ENCODE data around the gene RNF187. TPM values are rescaled to one million over a fixed set of nuclear protein-coding genes. Genes with fewer than 3 reads are reported as not detected.

RNF187 gene
- total and polyA plus RNA-seq, 2 of the 13 experiments (the other 11 are each of a cell fraction or from before 2014, with no cell fraction given), result 41.3 to 59.4 TPM

DNA sequence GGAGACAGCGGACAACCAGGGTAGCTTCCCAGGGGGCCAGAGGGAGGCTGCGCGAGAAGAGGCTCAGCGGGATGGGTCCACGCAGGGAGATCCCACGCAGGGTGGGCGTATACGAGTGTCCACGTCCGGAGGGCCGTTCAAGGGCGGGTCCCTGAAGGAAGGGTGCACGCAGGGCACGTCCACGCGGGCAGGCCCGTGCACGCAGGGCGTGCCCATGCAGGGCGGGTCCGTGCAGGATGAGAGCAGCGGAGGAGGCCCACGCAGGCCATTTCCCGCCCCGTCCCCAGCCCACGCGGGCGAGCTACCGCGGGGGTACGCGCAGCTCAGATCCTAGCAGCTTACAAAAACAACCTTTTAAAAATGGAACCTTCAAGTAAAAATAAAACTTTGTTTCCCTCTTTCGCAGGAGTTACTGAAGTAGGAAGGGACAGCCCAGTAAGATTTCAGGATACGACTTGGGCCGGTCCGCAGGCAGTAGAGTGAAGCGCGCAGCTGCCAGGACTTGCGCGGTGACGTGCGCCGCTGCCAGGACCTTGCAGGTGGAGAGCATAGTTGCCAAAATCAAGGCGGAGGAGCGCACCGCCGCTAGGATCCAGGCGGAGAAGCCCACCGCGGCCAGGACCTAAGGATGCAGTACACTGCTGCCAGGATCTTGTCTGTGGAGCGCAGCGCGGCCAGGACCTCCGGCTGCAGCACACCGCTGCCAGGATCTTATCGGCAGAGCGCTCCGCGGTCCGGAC, 416 bp upstream of the RNF187 start (continued):
- peak; percentile 73 for TF ChIP-seq ASH2L (IDR thresholded peaks at IDR 0.05; ENCODE audit: insufficient read length, low read depth, low read length)
- TF ChIP-seq MIXL1 (CRISPR knock-in tag; IDR thresholded peaks at IDR 0.05), result no peak
- TF ChIP-seq FOXJ3 (CRISPR knock-in tag; IDR thresholded peaks at IDR 0.05; ENCODE audit: borderline replicate concordance), result peak; percentile 54; the same call in 1 of the 2 replicates
- no peak for TF ChIP-seq KDM6A (CRISPR knock-in tag; IDR thresholded peaks at IDR 0.05; ENCODE audit: low read depth)
- peak; percentile 75; the same call in 1 of the 2 replicates for TF ChIP-seq THAP9 (CRISPR knock-in tag; IDR thresholded peaks at IDR 0.05; ENCODE audit: borderline replicate concordance)
- TF ChIP-seq RERE (CRISPR knock-in tag; IDR thresholded peaks at IDR 0.05; ENCODE audit: low read depth), result no peak
- TF ChIP-seq ZNF607 (CRISPR knock-in tag; IDR thresholded peaks at IDR 0.05; ENCODE audit: borderline replicate concordance), result peak; percentile 97
- TF ChIP-seq REXO4 (CRISPR knock-in tag; IDR thresholded peaks at IDR 0.05; ENCODE audit: borderline replicate concordance), result no peak
- TF ChIP-seq KDM5B (CRISPR knock-in tag; IDR thresholded peaks at IDR 0.05; ENCODE audit: borderline replicate concordance), result peak; percentile 97
- TF ChIP-seq ZNF264 (CRISPR knock-in tag; IDR thresholded peaks at IDR 0.05), result peak; percentile 74
- TF ChIP-seq SP1 (IDR thresholded peaks at IDR 0.05), result no peak
- peak; percentile 82 for TF ChIP-seq SP1 (CRISPR knock-in tag; IDR thresholded peaks at IDR 0.05)
- TF ChIP-seq SYNCRIP (IDR thresholded peaks at IDR 0.05; ENCODE audit: insufficient read depth, low read depth, low read length), result no peak
- TF ChIP-seq ZBTB26 (CRISPR knock-in tag; IDR thresholded peaks at IDR 0.05; ENCODE audit: borderline replicate concordance), result peak; percentile 76
- no peak for TF ChIP-seq ZNF775 (CRISPR knock-in tag; IDR thresholded peaks at IDR 0.05; ENCODE audit: borderline replicate concordance)
- peak; percentile 74; the same call in 1 of the 2 replicates for TF ChIP-seq ZNF619 (CRISPR knock-in tag; IDR thresholded peaks at IDR 0.05)
- peak; percentile 83 for TF ChIP-seq ZNF83 (CRISPR knock-in tag; IDR thresholded peaks at IDR 0.05; ENCODE audit: borderline replicate concordance)
- no peak for TF ChIP-seq PHB2 (IDR thresholded peaks at IDR 0.05; ENCODE audit: partially characterized antibody)
- peak; percentile 81; the same call in 1 of the 2 replicates for TF ChIP-seq EEA1 (CRISPR knock-in tag; IDR thresholded peaks at IDR 0.05; ENCODE audit: borderline replicate concordance)
- TF ChIP-seq ZSCAN22 (CRISPR knock-in tag; IDR thresholded peaks at IDR 0.05), result no peak
- no peak for TF ChIP-seq ZKSCAN1 (IDR thresholded peaks at IDR 0.05; ENCODE audit: low read length)
